ENCODE data around the gene DGCR6L.
"Not testable (repeated sequence)": the region's sequence is repeated elsewhere in the genome, so short reads cannot be mapped to it uniquely, and the experiment has no call there.

Gene DGCR6L

DNA sequence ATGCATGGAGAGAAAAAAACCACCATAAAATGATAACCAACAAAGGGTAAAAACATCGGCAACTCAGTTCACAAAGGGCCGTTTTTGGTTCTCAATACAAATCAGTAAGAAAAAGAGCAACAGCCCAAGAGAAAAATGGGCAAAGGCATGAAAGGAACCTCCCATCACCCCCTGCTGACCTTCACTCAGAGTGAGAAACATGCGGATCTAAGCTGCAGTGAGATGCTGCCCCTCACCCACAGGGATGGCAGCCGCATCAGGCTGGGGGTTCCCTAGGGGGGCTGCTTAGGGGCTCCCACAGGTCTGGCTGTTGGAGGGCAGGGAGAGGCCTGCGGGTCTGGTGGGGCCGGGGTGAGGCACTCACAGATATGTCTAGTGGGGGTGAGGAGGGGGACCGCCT, 44.5 kb downstream of the DGCR6L start:
- DNase-seq (ENCODE audit: low read depth): not testable (repeated sequence)

DNA sequence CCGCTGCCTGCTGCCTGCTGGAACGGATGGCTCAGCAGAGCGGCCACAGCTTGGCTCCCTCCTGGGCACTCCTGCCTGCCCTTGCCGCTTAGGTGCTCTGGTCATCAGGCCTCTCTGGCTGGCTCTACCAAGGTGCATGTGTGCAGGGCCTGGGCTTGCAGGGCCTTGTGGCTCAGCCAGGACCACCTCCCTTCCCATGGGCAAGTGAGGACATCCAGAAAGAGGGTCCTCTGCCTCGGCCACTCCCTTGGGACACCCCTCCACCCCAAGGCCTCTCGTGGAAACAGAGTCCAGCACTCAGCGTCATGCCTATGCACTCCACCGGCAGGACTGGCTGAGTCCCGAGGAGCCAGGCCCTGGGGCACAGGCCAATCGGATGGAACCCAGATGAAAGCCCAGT, 45.5 kb downstream of the DGCR6L start:
- not testable (repeated sequence) for DNase-seq (ENCODE audit: low read depth)

DNA sequence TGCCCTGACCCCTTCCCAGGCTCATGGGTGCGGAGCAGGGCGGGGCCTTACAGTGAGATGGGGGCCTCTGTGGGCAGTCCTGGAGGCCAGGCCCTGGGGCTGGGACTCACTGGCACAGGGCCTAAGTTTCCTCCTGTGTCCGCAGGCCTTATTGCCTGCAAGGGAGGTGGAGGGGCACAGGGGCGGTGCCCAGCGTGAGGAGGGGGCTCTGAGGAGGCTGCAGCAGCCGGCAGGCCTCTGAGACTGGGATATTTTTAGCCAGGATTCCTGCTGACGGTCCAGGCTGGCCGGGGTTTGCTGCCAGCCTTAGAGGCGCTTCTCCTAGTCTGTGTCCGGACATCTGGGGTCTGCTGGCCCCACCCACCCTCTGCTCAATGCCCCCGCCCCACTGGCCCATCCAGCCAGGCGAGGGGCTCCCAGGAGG, 46.1 kb downstream of the DGCR6L start:
- DNase-seq (ENCODE audit: low read depth): no peak

DNA sequence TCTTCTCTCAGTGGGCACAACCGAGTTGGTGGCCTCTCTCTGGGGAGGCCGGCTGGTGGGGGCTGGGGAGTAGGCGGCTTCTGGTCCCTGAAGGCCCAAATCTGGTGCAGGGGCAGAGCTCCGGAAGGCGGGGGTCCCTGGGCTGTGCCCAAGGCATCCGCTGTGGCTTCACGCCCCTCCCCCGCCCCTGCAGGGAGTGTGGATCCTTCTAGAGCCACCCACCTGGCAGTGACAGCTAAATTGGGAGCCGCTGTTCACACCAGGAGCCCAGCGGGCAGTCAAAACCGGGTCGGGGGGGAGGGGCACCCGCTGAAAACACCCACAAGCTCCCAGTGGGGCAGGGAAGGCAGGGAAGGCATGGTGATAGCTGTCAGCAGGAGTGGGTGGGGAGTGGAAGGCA, 47.2 kb downstream of the DGCR6L start:
- DNase-seq (ENCODE audit: low read depth): no peak

DNA sequence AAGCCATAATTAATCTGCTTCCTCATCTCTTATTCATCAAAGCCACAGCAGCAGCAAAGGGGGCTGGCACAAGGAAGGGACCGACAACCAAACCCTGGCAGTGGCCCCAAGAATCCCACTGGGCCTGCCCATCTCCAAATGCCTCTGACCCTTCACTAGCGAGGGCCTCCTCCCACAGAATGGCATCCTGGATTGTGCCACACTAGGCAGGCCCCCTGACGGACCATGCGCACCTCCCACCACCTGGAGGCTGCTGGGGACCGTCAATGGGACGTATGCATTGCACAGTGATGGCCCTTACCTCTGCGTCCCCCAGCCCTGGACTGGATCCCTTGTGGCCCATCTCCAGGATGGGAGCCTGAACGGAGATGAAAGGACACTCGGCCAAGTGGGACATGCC, 47.7 kb downstream of the DGCR6L start:
- DNase-seq (ENCODE audit: low read depth): no peak

DNA sequence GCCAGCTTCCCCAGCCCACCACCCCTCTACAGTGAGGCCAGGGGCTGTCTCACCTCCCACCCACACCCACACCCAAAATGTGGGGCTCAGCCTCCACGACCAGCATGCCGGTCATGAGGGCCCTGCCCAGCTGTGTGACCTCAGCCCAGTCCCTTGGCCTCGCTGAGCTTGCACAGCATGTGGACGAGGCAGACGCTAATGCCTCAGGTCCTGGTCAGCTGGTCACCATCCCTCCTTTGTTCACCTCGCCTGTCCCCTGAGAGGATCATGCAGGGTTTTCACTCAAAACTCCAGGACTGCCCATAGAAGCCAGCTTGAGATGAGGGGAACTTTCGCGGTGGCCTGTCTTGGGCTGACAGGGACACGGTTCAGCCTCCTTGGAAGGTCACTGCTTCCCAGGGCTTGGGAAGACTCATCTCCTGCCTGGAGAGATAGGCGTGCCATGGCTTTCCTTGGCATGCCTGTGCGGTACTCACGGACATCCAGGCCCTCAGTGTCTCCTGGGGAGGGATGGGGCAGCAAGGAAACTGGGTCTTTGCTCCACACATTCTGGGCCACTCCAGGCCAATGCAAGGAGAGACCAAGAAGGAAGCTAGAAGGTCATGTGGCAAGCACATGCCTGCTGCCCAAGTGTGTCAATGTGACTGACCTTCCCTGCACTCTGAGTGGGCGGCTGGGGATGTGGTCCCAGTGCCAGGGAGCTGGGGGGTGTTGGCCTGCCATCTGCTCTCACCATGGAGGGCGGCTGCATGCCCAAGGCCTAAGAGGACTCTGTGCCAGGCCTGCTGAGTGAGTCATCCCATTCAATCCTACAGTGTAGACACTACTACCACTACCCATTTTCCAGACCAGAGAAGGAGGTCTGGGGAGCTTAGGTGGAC, 48.5 kb downstream of the DGCR6L start:
- no peak for DNase-seq (ENCODE audit: low read depth)

DNA sequence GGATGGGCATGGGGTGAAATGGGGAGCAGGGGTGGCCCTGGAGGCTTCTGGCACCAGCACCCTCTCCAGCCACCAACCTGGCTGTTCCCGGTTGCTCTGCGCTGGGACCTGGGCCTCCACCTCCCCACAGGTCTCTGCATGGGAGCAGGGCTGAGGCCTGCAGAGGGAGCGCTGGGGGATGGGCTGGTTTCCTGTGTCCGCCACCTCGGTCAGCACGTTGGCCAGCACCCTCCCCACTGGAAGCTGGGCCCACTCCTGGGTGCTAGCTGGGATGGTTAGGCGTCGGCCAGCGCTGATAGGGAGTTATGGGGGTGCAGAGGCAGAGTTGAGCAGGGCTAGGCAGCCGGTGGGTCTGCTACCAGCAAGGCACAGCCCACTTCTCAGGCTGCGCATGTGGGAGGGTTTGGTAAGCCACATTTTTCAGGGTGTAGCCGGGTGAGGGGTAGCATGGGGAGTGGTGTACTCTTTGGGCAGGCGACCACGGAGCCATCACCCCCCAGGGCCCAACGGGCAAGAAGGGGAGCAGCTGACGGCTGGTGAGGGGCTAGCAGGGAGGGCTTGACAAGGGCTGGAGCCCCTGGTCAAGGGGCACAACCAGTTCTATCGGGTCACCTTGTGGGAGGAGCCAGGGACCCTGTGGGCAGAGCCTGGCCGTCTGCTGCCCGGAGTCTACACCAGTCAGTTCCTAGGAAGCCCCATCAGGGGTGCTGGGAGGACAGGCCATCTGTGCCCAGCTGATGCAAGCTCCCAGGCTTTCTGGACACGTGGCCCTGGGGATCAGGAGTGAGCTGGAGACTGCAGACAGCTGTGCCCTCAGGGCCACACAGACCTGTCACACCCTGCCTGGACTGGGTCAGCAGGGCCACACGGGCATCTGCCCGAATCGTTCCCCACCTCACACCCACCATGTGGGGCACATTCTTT, 49.4 kb downstream of the DGCR6L start:
- DNase-seq (ENCODE audit: low read depth): not testable (repeated sequence)

DNA sequence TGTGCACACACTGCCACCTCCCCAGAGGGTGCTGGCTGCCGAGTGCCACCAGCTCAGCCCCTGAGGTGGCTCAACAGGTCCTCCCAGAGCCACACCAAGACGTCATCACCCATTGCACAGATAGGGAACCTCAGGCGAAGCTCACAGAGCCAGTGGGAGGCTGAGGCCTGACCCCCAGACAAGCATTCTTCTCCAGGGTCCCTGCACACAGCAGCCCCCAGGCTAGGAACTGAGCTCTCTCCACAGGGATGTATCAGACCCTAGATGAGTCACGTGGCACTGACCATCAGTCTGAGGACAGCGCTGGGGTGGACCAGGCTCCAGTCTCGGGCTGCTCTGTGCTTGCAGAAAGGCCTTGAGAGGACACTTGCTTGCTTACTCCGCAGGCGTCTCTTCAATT, 50.2 kb downstream of the DGCR6L start:
- not testable (repeated sequence) for DNase-seq (ENCODE audit: low read depth)

DNA sequence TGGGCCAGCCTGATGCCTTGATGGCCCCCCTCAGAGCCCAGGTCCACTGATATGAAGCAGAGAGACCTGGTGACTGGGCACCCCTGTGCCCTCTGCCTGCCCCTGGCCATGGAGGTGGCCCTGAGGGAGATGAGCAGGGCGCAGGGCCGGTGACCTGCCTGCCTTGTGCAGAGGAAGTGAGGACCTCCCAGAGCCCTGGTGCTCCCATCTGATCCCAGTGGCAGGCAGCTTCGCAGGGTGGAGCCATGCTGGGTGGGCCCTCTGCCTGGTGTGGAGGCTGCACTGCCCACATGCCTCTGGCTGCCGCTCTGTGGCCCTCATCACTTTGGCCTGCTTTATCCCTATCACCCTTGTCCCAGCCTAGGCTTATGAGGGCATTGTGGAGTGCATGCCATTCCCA, 50.7 kb downstream of the DGCR6L start:
- DNase-seq (ENCODE audit: low read depth): not testable (repeated sequence)

DNA sequence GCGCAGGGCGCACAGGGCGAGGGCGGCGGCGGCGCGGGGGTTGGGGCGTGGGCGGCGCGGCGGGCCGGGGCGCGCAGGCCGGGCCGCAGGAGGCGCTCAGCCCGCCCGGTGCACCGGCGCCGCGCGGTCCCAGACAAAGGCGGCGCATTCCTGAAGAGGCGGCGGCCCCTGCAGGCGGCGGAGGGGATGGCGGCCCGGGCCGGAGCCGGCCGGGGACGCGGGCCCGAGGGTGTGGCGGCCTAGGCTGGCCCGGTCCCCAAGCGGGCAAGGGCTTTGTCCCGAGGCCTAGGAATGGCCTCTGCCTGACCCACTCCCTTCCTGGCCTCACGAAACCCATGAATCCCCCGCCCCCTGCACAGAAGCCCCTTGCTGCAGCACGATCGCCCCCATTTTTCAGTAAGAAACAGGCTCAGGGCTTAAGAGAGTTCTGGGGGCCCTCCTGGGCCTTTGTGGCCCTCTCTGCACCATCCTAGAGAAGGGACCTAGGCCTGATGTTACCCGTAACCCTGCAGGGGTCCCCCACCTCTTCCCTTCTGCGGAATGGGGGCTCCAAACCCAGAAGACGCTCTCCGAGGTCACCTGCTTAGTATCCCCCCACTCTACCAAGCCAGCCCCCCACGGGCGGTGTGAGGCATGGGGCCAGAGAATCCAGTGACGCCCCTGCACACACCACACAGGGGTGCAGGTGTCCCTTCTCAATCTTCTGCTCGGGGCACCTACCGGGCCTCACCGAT, 51.4 kb downstream of the DGCR6L start, which contains the start of gene RTN4R:
Gene RTN4R, minus strand, starts transcription at position 40 of the 734 bp plus-strand sequence. CDS start 226 bp downstream, outside the sequence.
- DNase-seq (ENCODE audit: low read depth): no peak

DNA sequence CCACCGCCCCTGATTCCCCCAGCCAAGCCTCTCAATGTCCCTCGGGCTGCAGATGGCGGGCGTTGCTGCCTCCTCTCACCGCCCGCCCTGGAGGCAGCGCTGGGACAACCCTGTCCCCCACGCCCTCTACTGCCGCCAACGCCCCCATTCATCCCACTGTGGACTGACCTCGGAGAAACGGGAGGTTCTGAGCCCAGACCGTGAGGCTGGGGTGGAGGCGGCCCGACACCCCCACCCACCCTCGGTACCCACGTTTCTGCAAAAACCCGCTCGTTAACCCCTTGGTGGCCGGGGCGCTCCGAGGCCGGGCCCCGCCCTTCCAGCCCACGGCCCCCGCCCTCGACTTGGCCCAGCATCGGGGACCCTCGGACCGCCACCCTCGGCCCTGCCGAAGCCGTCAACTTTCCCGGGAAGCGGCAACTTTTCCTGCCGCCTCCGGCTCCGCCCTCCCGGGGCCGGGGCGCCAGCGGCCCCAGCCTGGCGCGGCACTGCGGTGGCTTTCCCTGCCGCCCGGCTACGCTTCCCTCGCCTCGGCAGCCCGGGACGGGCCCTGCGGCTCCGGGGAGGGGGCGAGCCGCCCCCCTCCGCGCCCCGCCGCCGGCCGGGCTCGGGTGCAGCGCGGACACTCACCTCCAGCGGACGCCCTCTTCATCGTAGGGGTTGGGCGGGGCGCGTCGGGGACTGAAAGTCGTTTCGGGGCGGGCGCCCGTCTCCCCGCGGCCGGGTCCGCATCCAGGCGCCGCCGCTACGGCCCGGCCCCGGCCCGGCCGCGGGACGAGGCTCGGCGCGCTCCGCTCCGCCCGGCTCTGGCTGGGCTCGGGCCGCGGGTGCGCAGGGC, 52.2 kb downstream of the DGCR6L start:
- no peak for DNase-seq (ENCODE audit: low read depth)

DNA sequence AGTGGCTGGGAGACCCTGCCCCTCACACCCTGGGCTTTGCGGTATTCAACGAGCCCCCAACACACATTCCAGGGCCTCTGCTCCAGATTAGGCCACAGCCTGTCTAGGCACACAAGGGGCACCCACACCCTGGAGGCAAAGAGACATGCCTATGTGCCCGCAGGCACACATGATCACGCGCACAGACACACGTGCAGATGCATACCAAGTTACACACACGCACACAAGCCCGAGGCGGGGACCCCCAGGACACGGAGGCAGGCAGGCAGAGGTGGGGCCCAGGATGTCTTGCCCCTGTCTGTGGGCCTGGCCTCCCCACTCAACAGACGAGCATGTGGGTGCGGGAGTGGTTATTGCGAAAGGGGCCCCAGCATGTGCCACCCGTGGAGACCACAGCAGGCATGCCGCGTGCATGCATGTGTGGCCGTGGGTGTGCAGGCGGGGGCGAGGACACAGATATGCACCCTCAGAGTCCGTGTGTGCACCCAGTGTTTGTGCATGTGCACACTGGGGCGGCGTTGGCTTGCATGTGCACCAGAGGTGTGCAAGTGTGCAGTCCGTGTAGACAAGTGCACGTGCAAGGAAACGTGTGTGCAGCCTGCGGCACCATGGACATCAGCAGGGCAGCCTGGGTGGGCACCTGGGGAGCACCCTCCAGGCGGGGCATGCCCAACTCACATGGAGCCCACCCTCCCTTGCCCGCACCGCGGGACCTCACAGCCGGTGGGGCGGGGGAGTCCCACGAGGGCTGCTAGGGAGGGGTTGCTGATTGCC, 53.0 kb downstream of the DGCR6L start:
- DNase-seq (ENCODE audit: low read depth): not testable (repeated sequence)

DNA sequence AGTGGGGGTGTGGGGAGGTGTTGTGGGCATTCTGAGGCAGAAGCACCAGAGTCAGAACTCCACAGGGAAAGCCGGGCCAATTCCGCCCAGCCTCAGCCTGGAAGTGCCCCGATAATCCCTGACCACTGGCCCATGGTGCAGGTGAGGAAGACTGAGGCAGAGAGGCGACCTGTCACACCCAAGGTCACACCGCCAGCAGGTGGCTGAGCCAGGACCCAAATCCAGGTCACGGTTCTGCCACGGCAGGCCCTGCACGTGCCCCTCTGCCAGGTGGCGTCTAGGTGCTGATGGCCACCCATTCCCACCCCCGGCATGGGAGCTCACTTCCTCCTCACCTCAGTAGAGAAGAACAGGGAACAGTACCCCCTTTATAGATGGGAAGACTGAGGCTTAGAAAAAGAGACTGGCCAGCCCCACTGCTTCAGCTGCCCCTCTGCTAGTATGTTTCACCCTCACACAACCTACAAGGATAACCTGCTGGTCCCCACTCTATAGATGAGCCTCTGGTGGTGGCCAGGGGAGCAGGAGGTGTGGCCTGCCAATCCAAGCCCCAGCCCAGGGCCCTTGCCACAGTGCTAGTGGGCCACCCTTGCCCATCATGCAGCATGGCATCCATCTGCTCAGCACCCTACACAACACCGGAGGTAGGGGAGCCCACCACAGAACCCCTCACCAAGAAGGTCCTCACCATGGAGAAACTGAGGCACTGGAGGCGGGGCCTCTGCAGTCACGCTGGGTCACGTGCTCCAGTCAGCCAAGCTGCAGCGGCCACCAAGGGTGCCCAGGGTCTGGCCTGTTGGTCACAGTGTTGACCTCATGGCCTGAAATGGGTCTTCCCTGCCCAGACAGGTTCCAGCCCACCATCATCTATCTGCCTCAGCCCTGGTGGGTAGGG, 53.8 kb downstream of the DGCR6L start:
- not testable (repeated sequence) for DNase-seq (ENCODE audit: low read depth)

DNA sequence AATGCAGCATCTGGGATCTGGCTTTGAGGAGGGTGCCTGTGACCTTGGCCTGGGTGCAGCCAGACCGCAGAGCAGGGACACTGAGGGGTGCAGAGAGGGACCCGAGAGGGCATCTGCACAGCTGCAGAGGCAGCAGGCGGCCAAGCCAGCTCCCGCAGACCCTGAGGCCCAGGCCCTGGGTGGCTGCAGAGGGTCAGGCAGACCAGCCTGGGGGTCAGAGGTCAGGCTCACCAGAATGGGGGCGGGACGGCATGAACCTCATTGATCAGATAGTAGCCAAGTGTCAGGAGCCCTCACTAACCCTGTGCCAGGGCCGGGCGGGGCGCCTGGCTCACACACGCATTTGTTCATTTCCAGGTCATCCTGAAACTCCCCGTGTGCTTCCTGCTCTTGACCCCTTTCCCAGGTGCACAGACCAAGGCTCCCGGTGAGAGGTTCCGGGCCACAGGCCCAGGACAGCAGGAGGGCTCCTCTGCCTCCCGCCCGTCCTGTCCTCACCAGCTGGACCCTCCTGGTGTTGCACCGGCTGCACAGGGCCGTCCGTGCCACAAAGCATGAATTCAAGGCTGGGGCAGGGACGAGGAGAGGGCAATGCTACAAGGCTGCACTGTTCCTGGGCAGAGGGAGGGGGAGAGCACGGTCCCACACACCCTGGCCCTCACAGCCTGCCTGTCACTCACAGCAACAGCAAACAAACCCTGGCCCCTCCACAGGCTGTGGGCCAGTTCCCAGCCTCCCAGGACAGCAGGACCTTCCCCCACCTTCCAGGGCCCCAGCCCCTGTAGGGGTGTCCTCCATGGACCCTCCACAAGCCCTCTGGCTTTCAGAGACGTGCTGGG, 55.0 kb downstream of the DGCR6L start:
- DNase-seq (ENCODE audit: low read depth): no peak

All from amniotic epithelial cell (primary cell).